Pulmonary artery endothelial cell (primary cell): Measurements from ENCODE around the gene PIGH. TPM values are rescaled to one million over a fixed set of nuclear protein-coding genes. Genes with fewer than 3 reads are reported as not detected.
"Not testable (repeated sequence)": the region's sequence is repeated elsewhere in the genome, so short reads cannot be mapped to it uniquely, and the experiment has no call there.

Source experiments
- DNase-seq: peaks from one replicate; pipeline ENCODE4 v3.0.0-alpha.2; 2011; ENCODE audit warnings: low read depth, low spot score
- total RNA-seq: library from RNA; depleted of rRNA; stranded (reverse); fragments of >200 nt; gene quantifications from 2 replicates; pipeline ENCODE4 v1.2.3, GENCODE V29; 2014

Gene PIGH, protein sequence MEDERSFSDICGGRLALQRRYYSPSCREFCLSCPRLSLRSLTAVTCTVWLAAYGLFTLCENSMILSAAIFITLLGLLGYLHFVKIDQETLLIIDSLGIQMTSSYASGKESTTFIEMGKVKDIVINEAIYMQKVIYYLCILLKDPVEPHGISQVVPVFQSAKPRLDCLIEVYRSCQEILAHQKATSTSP
- total RNA-seq = 8.0 and 12.8 TPM in 2 replicates

- DNase-seq = peak; percentile 37
These were observed at the start of gene PIGH for GRCh38 chr14:67599698-67600561. Gene PIGH (minus strand): TSS chr14:67600268. CDS start chr14:67600203, 65 bp downstream.

GRCh38 chr14:67646131-67646530, 46.1 kb upstream of the PIGH start:
- DNase-seq = no peak

GRCh38 chr14:67645414-67645813, 45.3 kb upstream of the PIGH start:
- DNase-seq = no peak

DNA sequence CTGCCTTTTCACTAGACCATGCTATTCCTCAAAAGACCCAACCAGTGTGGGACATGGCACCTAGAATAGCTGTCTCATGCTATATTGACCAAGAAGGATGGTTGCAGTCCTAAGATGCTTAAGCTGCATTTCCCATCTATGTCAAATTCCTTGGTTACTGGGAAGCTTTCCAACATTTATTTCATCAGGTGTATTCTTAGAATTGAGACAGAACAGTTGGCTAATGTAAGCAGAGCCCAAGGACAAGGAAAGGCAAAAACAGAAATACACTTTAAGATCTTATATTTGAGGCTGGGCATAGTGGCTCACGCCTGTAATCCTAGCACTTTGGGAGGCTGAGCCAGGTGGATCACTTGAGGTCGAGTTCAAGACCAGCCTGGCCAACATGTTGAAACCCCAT, 44.4 kb upstream of the PIGH start:
- DNase-seq = no peak

DNA sequence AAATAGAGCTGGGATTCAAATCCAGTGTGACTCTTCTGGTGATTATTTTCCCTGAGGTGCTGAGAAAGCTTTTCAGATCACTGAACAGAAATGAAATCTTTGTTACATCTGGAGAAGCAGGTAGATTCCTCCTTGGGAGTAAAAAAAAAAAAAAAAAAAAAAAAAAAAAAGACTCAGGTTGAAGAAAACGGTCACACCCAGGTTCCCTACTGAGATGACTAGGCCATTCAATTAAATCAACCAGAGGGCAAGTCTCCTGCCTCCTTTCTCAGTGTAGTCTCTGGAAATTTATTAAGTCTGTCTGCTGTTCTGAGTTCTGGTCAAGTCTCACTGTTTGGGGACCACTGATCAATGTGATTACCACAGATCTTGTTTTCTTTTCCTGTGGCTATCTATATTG, 43.6 kb upstream of the PIGH start:
- DNase-seq = no peak

- no peak for DNase-seq
These were observed 42.1 kb upstream of the PIGH start for GRCh38 chr14:67641902-67642749.

GRCh38 chr14:67641480-67641879, 41.4 kb upstream of the PIGH start:
- no peak for DNase-seq

GRCh38 chr14:67638642-67639041, 38.6 kb upstream of the PIGH start:
- no peak for DNase-seq

GRCh38 chr14:67636361-67636919, 36.4 kb upstream of the PIGH start:
- no peak for DNase-seq

DNA sequence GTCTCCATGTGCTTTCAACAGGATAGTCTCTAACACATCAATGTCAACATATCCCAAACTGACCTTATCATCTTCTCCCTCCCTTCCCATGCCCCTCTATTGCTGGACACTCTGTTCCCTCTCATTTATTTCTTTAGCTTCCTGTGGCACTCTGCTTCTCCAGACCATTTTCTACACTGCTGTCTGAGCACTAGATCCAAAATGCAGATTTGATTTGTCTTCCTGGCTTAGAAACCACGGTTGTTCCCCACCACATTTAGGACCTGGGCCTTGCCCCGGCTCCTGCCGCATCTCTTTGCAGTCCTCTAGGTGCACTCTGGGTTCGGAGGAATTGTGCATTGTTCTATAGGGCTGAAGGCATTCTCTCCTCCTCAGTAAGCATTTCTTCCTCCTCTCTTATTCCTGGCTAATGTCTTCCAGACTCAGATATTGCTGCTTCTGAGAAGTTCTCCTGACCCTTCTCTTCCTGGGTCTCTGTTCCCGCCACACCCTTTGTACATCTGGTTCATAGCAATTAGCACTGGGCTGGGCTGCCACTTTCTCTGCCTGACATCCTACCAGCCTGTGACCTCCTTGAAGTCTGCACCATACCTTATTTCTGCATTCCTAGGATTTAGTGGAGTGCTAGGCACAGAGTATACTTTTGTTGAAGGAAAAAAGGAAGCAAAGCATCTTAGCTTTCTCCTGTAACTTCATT, 33.5 kb upstream of the PIGH start:
- no peak for DNase-seq

DNA sequence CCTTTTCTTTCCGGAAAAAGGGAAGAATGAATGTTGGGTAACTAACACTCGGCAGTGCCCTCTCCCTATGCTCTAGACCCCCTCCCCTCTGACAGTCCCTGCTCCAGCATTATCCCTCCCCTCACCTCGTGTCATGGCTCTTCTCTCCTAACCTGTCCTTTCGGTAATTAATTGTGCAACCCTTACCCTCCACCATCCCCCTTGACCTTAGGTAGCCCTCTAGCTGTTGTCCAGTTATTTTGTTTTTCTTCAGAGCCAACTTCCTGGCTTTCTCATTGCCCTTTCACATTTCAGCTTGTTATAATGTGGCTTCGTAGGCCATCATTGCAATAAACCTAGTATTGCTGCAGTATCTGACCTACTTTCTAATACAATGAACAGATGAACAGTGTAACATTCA, 30.9 kb upstream of the PIGH start:
- DNase-seq = no peak

GRCh38 chr14:67630186-67630585, 30.1 kb upstream of the PIGH start:
- no peak for DNase-seq

DNA sequence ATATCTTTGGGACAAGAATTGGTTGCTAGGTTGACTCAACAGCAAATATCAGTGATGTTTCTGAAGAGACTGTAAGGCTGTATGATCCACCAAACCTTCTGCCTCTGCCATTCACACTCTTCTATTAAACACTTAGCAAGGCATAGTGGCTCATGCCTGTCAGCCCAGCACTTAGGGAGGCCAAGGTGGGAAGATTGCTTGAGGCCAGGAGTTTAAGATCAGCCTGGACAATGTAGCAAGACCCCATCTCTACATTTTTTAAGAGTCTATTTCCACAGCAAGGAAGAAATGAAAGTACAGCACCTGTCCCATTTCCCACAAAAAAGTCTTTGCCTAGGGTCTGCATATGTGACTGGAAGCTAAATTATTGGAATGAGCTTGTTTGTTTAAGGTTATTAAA, 27.5 kb upstream of the PIGH start:
- no peak for DNase-seq

DNA sequence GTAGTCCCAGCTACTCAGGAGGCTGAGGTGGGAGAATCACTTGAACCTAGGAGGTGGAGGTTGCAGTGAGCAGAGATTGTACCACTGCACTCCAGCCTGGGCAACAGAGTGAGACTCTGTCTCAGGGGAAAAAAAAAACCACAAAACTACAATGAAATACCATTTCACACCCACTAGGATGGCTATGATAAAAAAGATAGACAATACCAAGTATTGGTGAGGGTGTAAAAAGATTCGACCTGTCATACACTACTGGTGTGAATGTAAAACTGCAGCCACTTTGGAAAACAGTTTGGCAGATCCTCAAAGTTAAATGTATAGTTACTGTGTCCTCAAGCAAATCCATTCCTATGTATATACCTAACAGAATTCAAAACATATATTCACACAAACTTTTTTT, 26.1 kb upstream of the PIGH start:
- DNase-seq = not testable (repeated sequence)

DNA sequence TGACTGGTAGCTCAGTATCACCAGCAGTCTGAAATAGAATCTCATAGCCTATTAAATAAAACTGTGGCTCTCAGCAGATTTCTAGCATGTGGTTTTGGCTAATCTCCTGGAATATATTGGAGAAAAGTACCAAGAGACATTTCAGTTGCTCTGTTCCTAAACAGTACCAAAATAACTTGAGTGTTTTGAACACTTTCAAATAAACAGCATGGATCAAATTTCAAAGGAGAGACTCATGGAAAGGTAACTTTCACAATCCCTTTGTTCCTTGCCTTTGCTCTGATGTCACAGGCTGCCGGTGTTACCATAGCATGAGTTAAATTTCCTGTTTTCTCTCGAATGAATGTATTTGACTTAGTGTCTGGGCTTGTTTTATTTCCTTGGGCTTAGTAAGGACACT, 23.0 kb upstream of the PIGH start:
- DNase-seq = peak; percentile 30

DNA sequence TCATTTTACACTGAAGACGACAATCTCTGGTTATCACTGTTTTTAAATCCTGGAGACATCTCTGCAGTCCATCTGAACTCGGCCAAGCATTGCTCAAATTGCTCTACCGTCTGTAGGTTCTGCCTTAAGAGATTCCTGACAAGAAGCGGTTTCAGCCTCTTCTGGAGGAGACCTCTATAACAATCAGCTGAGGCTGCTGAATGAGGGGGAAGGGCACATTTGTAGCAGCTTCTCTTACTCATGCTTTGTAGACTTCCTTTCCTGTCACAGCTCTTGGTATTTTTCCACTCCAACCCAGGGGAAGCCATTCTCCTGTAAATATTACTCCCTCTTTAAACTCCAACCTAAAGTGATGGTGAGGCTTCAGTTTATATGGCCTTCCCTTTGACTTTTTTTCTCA, 22.6 kb upstream of the PIGH start:
- DNase-seq = peak; percentile 87

DNA sequence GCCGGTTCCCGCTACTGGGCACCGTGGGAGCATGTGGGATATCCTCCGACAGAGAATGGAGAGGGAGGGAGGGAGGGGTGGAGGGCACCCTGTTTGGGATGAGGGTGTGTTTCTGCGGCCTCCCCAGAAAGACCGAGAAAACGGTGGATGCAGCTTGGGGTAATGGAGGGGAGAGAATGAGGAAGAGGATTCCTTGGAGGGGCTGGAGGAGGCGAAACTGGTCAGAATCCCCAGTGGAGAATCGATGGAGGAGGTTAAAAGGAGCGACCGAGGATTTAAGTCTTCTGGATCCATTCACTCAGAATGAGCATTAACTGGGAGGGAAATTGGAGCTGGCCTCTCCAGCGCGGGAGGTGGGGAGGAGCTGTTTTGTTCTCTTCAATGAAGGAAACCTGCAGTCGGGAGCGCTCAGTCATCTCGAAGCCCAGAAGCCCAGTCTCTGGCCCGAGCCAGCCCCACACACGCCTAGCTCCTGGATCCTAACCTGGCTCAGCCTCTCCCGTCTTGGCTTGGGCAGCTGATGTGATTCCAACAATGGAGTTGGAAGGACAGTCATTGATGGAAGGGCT, 20.2 kb upstream of the PIGH start:
- no peak for DNase-seq

- peak; percentile 87 for DNase-seq
These were observed 19.6 kb upstream of the PIGH start, which contains the start of gene ARG2 for GRCh38 chr14:67619446-67620216. Gene ARG2 (plus strand): TSS chr14:67619920. CDS start chr14:67619978, 58 bp downstream.

GRCh38 chr14:67618617-67619063, 18.6 kb upstream of the PIGH start:
- peak; percentile 61 for DNase-seq

GRCh38 chr14:67610491-67610890, 10.4 kb upstream of the PIGH start:
- no peak for DNase-seq
